OCI-LY3 (cell line): ENCODE measurements around the gene AURKA.

ENCODE experiments used
- EZH2phosphoT487 ChIP-seq: fragments of 200-600 bp; shearing (Covaris generic); IDR thresholded peaks from 2 replicates; pipeline ENCODE4 v1.6.1; 2018; ENCODE audit warnings: antibody characterized with exemption, mixed run types, low read depth
- TF ChIP-seq, protein P1 (sequence below): fragments of 200-600, 300-600 bp; sonication (generic); IDR thresholded peaks from 2 replicates; pipeline ENCODE4 v1.5.1; 2014; ENCODE audit warnings: antibody characterized with exemption, low read length, low read depth

DNA sequence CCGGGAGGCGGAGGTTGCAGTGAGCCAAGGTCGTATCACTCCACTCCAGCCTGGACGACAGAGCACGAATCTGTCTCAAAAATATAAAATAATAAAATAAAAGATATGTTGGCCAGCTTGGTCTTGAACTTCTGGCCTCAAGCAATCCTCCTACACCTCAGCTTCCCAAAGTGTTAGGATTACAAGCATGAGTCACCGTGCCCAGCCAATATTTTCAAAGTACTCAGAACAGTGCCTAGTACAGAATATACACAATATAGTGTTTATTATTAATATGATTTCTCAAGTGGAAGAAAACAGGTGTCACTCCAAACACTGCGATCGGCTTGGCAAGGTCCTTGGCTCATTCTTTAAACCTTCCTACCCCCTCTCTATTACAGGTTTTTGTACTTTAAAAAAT is 30.1 kb downstream of the AURKA start:
- TF ChIP-seq, protein P1, sequence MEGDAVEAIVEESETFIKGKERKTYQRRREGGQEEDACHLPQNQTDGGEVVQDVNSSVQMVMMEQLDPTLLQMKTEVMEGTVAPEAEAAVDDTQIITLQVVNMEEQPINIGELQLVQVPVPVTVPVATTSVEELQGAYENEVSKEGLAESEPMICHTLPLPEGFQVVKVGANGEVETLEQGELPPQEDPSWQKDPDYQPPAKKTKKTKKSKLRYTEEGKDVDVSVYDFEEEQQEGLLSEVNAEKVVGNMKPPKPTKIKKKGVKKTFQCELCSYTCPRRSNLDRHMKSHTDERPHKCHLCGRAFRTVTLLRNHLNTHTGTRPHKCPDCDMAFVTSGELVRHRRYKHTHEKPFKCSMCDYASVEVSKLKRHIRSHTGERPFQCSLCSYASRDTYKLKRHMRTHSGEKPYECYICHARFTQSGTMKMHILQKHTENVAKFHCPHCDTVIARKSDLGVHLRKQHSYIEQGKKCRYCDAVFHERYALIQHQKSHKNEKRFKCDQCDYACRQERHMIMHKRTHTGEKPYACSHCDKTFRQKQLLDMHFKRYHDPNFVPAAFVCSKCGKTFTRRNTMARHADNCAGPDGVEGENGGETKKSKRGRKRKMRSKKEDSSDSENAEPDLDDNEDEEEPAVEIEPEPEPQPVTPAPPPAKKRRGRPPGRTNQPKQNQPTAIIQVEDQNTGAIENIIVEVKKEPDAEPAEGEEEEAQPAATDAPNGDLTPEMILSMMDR = no peak
- no peak for TF ChIP-seq EZH2phosphoT487
